ENCODE data around the gene DHRS7C.

Gene DHRS7C

GRCh38 chr17:9790889-9791876 is at the start of gene DHRS7C:
DHRS7C (minus strand) TSS chr17:9791592; CDS start chr17:9791284, 308 bp downstream.
- H3K4me3 ChIP-seq (ENCODE audit: low read depth, low read length): no peak within 1 kb of the TSS
- no peak for TF ChIP-seq CTCF (IDR thresholded peaks at IDR 0.05; ENCODE audit: low read depth, low read length)

- no peak for TF ChIP-seq CTCF (IDR thresholded peaks at IDR 0.05; ENCODE audit: low read depth, low read length)
- no peak overlapping the region for H3K4me3 ChIP-seq (ENCODE audit: low read depth, low read length)
Measured at GRCh38 chr17:9839433-9839832, 48.0 kb upstream of the DHRS7C start.

GRCh38 chr17:9837551-9838471 is 46.4 kb upstream of the DHRS7C start:
- TF ChIP-seq CTCF (IDR thresholded peaks at IDR 0.05; ENCODE audit: low read depth, low read length): no peak
- H3K4me3 ChIP-seq (ENCODE audit: low read depth, low read length): no peak overlapping the region

GRCh38 chr17:9833922-9834321 is 42.5 kb upstream of the DHRS7C start:
- TF ChIP-seq CTCF (IDR thresholded peaks at IDR 0.05; ENCODE audit: low read depth, low read length): no peak
- no peak overlapping the region for H3K4me3 ChIP-seq (ENCODE audit: low read depth, low read length)

GRCh38 chr17:9830711-9831110 is 39.3 kb upstream of the DHRS7C start:
- no peak overlapping the region for H3K4me3 ChIP-seq (ENCODE audit: low read depth, low read length)
- TF ChIP-seq CTCF (IDR thresholded peaks at IDR 0.05; ENCODE audit: low read depth, low read length): no peak

- TF ChIP-seq CTCF (IDR thresholded peaks at IDR 0.05; ENCODE audit: low read depth, low read length): no peak
- H3K4me3 ChIP-seq (ENCODE audit: low read depth, low read length): no peak overlapping the region
Measured at GRCh38 chr17:9829343-9829742, 38.0 kb upstream of the DHRS7C start.

Measured in WI38 (cell line).